DND-41 (cell line): ENCODE data around the gene MS4A5.

Experiments used
- ATAC-seq: fragments of 200-7000 bp; cut with Tn5 transposase; 3 replicates; pipeline ENCODE4 v1.9.1; 2021; ENCODE audit warnings: low read depth; ENCODE audit not compliant: insufficient read depth
- DNase-seq: peaks from one replicate; pipeline ENCODE4 v3.0.0-alpha.2; 2020
- H2AFZ ChIP-seq: 2 replicates; pipeline ENCODE4 v1.6.0; 2012; ENCODE audit warnings: low read depth, low read length
- H3K27ac ChIP-seq: 2 replicates; pipeline ENCODE4 v1.5.1; 2012; ENCODE audit warnings: low read length, inconsistent platforms
- H3K27me3 ChIP-seq: fragments of 200-600 bp; sonication (generic); 2 replicates; pipeline ENCODE4 v1.6.0; 2012; ENCODE audit warnings: low read length, mild to moderate bottlenecking, inconsistent platforms; ENCODE audit not compliant: insufficient read depth, poor library complexity
- H3K36me3 ChIP-seq: 2 replicates; pipeline ENCODE4 v1.5.1; 2012; ENCODE audit warnings: low read length, inconsistent platforms; ENCODE audit not compliant: insufficient read depth
- H3K4me1 ChIP-seq: 2 replicates; pipeline ENCODE4 v1.5.1; 2012; ENCODE audit warnings: mild to moderate bottlenecking, low read length; ENCODE audit not compliant: insufficient read depth
- H3K4me2 ChIP-seq: 2 replicates; pipeline ENCODE4 v1.6.0; 2012; ENCODE audit warnings: mild to moderate bottlenecking, moderate library complexity, low read length, inconsistent platforms; ENCODE audit not compliant: insufficient read depth
- H3K4me3 ChIP-seq, 2 experiments: fragments of 200-600 bp in 1 of 2; shearing (Covaris generic) in 1 of 2; 2 replicates each; pipeline ENCODE4 v1.5.1; 2012 to 2016; ENCODE audit warnings: inconsistent platforms in 2 of 2, low read length in 2 of 2, mild to moderate bottlenecking in 2 of 2, low read depth in 1 of 2, moderate library complexity in 1 of 2
- H3K79me2 ChIP-seq: 2 replicates; pipeline ENCODE4 v1.6.0; 2012; ENCODE audit warnings: low read length, inconsistent platforms; ENCODE audit not compliant: insufficient read depth
- H3K9ac ChIP-seq: 2 replicates; pipeline ENCODE4 v1.6.0; 2012; ENCODE audit warnings: low read depth, mild to moderate bottlenecking, inconsistent platforms, low read length, moderate library complexity
- H3K9me3 ChIP-seq: 2 replicates; pipeline ENCODE4 v1.5.1; 2012; ENCODE audit warnings: low read length, moderate library complexity, mild to moderate bottlenecking, inconsistent platforms; ENCODE audit not compliant: insufficient read depth, severe bottlenecking
- H4K20me1 ChIP-seq: 2 replicates; pipeline ENCODE4 v1.6.0; 2012; ENCODE audit warnings: low read length; ENCODE audit not compliant: insufficient read depth
- CTCF ChIP-seq: IDR thresholded peaks from 2 replicates; pipeline ENCODE4 v1.5.1; 2012; ENCODE audit warnings: borderline replicate concordance, low read length, moderate library complexity, mild to moderate bottlenecking; ENCODE audit not compliant: poor library complexity, severe bottlenecking; ENCODE audit errors: extremely low read depth
- EZH2 ChIP-seq: IDR thresholded peaks from 3 replicates; pipeline ENCODE4 v1.6.1; 2012; ENCODE audit warnings: borderline replicate concordance, low read depth, mild to moderate bottlenecking, moderate library complexity, low read length, inconsistent platforms; ENCODE audit not compliant: severe bottlenecking

Gene MS4A5

GRCh38 chr11:60428517-60428916 is 855 bp upstream of the MS4A5 start:
- no peaks in the 10 kb centered on the region for H4K20me1 ChIP-seq
- no peaks in the 10 kb centered on the region for H3K36me3 ChIP-seq
- no peak overlapping the region for H3K4me2 ChIP-seq
- H3K27me3 ChIP-seq, result no peaks in the 10 kb centered on the region
- DNase-seq (peak; percentile 5), ATAC-seq (peak; percentile 37; the same call in 1 of the 3 replicates)
- no peak overlapping the region for H2AFZ ChIP-seq
- H3K9ac ChIP-seq, result no peak overlapping the region
- no peak overlapping the region for H3K27ac ChIP-seq
- H3K9me3 ChIP-seq, result no peaks in the 10 kb centered on the region
- TF ChIP-seq EZH2, result no peak
- no peak for TF ChIP-seq CTCF
- H3K4me3 ChIP-seq, result no peak overlapping the region
- H3K4me1 ChIP-seq, result no peaks in the 10 kb centered on the region
- no peaks in the 10 kb centered on the region for H3K79me2 ChIP-seq

GRCh38 chr11:60431251-60431650 is 1.9 kb downstream of the MS4A5 start:
- H3K27ac ChIP-seq, result no peak overlapping the region
- no peak overlapping the region for H3K4me2 ChIP-seq
- H3K27me3 ChIP-seq, result no peaks in the 10 kb centered on the region
- H3K36me3 ChIP-seq, result no peaks in the 10 kb centered on the region
- H4K20me1 ChIP-seq, result no peaks in the 10 kb centered on the region
- H3K4me1 ChIP-seq, result no peaks in the 10 kb centered on the region
- DNase-seq (no peak), ATAC-seq (no peak)
- TF ChIP-seq EZH2 (no peak), CTCF (no peak)
- H3K9ac ChIP-seq, result no peak overlapping the region
- H3K79me2 ChIP-seq, result no peaks in the 10 kb centered on the region
- H2AFZ ChIP-seq, result no peak overlapping the region
- H3K4me3 ChIP-seq, result no peak overlapping the region
- no peaks in the 10 kb centered on the region for H3K9me3 ChIP-seq

GRCh38 chr11:60433401-60433800 is 4.0 kb downstream of the MS4A5 start:
- Histone ChIP-seq H4K20me1 (no peaks in the 10 kb centered on the region), H3K4me1 (no peaks in the 10 kb centered on the region), H3K9ac (no peak overlapping the region), H3K9me3 (no peaks in the 10 kb centered on the region), H3K27me3 (no peaks in the 10 kb centered on the region), H3K36me3 (no peaks in the 10 kb centered on the region), H3K4me2 (no peak overlapping the region), H3K27ac (no peak overlapping the region), H2AFZ (no peak overlapping the region), H3K4me3 (no peak overlapping the region), H3K79me2 (no peaks in the 10 kb centered on the region)
- TF ChIP-seq EZH2 (no peak), CTCF (no peak)
- ATAC-seq, result no peak
- DNase-seq, result no peak

GRCh38 chr11:60447070-60447469 is 17.7 kb downstream of the MS4A5 start:
- Histone ChIP-seq H3K27me3 (no peaks in the 10 kb centered on the region), H2AFZ (peak overlapping the region; percentile 69), H3K4me1 (peaks cover 18% of the 10 kb centered on the region), H3K9ac (peak overlapping the region; percentile 52), H3K4me3 (peak overlapping the region in 1 of 2 experiments; percentile 55; a peak in 1 of 4 replicates), H3K36me3 (no peaks in the 10 kb centered on the region), H4K20me1 (no peaks in the 10 kb centered on the region), H3K4me2 (peak overlapping the region; percentile 56), H3K27ac (peak overlapping the region; percentile 67), H3K79me2 (no peaks in the 10 kb centered on the region), H3K9me3 (no peaks in the 10 kb centered on the region)
- DNase-seq (no peak), ATAC-seq (peak; percentile 35; the same call in 1 of the 3 replicates)
- TF ChIP-seq CTCF, result no peak
- no peak for TF ChIP-seq EZH2
